Brain microvascular endothelial cell (primary cell): ENCODE measurements around the gene SUCLG2.
"Not testable (repeated sequence)": the region's sequence is repeated elsewhere in the genome, so short reads cannot be mapped to it uniquely, and the experiment has no call there.

Source experiments
- DNase-seq: peaks from one replicate; pipeline ENCODE4 v3.0.0-alpha.2; 2020
- H3K27ac ChIP-seq: fragments of 250-450 bp; sonication (Bioruptor Pico); 2 replicates; pipeline ENCODE4 v1.5.1; 2020; ENCODE audit warnings: mild to moderate bottlenecking, moderate library complexity
- H3K27me3 ChIP-seq: fragments of 250-450 bp; sonication (Bioruptor Pico); replicated peaks from 2 replicates; pipeline ENCODE4 v1.5.1; 2020; ENCODE audit warnings: mild to moderate bottlenecking
- H3K36me3 ChIP-seq: fragments of 250-450 bp; sonication (Bioruptor Pico); replicated peaks from 2 replicates; pipeline ENCODE4 v1.5.1; 2020; ENCODE audit warnings: mild to moderate bottlenecking
- H3K4me3 ChIP-seq: 2 replicates; pipeline ENCODE4 v1.5.1; 2011; ENCODE audit warnings: low read depth, mild to moderate bottlenecking, control low read depth, low read length, moderate library complexity
- CTCF ChIP-seq: IDR thresholded peaks from 2 replicates; pipeline ENCODE4 v1.5.1; 2011; ENCODE audit warnings: low read depth, mild to moderate bottlenecking, moderate library complexity, low read length, control low read depth, inconsistent platforms; ENCODE audit errors: missing control alignments
- in situ Hi-C: cut with HindIII; loops from 2 replicates; pipeline ENCODE4 v1.10.0; 2017; ENCODE audit warnings: low sequenced_read_pairs, low pct_ligation_motif_present

SUCLG2 gene

DNA sequence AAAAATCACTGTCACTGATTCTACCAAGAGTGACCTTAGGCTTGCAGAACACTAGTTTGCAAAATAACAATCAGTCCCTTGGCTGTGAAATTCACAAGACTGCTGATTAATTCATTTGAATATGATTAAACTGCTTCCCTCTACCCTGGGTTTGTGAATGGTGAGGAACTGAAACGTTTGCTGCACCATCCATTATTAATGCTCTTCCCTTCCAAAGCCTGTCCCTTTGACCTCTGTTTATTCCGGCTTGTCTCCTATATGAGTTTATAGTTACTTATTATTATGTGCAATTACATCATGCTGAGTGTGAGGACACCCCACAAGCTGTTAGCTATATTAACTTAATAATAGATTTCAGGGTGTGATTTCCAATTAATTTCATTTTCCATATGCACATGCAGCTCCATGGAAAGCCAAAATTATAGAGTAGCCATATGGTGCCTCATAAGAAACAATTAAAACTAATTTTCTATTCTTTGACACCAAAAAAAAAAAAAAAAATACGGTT, 96.5 kb downstream of the SUCLG2 start:
- Histone ChIP-seq H3K27me3 (no peaks in the 10 kb centered on the region), H3K4me3 (no peak overlapping the region), H3K36me3 (no peaks in the 10 kb centered on the region), H3K27ac (no peak overlapping the region)
- DNase-seq = no peak
- TF ChIP-seq CTCF = no peak
- in situ Hi-C loops = no loop called here

DNA sequence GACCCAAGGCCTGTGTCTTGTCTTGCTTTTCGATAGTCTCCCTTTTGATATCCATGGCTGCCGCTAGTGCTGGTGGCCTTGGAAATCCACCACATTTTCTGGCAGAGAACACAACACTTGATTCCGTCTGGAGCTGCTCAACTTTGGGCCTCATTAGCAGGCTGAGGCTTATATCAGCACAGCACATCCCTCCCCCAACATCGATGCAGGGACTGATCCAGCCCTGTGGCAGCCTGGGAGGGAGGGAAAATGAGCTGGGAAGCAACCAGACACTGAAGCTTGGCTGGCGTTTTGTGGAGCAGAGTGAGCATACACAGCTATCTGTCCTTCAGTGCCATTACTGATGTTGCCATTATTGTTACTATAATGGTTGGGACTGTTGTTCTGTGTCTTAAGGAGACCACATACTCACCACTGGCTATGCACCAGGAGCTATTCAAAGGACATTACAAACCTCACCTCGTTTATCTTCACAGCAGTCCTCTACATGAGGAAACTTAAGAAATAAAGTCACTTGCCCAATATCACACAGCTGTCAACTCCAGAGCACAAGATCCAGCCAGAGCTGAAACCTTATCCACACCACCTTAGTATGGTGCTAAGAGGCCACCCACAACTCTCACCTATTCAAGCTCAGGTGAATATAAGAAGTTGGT, 102.9 kb downstream of the SUCLG2 start:
- no peak overlapping the region for H3K4me3 ChIP-seq
- in situ Hi-C loops = no loop called here
- no peaks in the 10 kb centered on the region for H3K36me3 ChIP-seq
- H3K27ac ChIP-seq = no peak overlapping the region
- no peaks in the 10 kb centered on the region for H3K27me3 ChIP-seq
- no peak for DNase-seq
- TF ChIP-seq CTCF = no peak

GRCh38 chr3:67550541-67550940, 103.9 kb downstream of the SUCLG2 start:
- in situ Hi-C loops = no loop called here
- no peaks in the 10 kb centered on the region for H3K36me3 ChIP-seq
- no peak overlapping the region for H3K27ac ChIP-seq
- no peaks in the 10 kb centered on the region for H3K27me3 ChIP-seq
- no peak overlapping the region for H3K4me3 ChIP-seq
- TF ChIP-seq CTCF = no peak
- DNase-seq = no peak

- H3K27ac ChIP-seq, H3K27me3 ChIP-seq, in situ Hi-C loops, H3K36me3 ChIP-seq, H3K4me3 ChIP-seq, DNase-seq: not testable (repeated sequence)
Observed at GRCh38 chr3:67542502-67543250, 111.7 kb downstream of the SUCLG2 start.

DNA sequence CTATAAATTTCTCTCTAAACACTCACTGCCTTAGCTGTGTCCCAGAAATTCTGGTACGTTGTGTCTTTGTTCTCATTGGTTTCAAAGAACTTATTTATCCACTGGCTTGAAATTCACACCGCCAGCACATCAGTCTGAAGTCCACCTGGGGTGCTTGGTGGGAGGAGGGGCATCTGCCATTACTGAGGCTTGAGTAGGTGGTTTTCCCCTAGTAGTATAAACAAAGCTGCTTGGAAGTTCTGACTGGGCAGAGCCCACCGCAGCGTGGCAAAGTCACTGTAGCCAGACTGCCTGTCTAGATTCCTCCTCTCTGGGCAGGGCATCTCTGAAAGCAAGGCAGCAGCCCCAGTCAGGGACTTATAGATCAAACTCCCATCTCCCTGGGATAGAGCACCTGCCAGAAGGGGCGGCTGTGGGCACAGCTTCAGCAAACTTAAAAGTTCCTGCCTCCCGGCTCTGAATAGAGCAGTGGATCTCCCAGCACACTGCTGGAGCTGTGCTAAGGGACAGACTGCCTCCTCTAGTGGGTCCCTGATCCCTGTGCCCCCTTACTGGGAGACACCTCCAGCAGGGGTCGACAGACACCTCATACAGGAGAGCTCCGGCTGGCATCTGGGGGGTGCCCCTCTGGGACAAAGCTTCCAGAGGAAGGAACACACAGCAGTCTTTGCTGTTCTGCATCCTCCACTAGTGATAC, 114.1 kb downstream of the SUCLG2 start:
- Histone ChIP-seq H3K36me3 (no peaks in the 10 kb centered on the region), H3K4me3 (no peak overlapping the region), H3K27me3 (no peaks in the 10 kb centered on the region), H3K27ac (no peak overlapping the region)
- in situ Hi-C loops = no loop called here
- no peak for TF ChIP-seq CTCF
- DNase-seq = no peak

DNA sequence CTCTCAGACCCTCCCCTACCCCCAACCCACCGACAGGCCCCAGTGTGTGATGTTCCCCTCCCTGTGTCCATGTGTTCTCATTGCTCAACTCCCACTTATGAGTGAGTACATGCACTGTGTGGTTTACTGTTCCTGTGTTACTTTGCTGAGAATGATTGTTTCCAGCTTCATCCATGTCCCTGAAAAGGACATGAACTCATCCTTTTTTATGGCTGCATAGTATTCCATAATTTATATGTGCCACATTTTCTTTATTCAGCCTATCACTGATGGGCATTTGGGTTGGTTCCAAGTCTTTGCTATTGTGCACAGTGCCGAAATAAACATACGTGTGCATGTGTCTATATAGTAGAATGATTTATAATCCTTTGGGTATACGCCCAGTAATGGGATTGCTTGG, 117.2 kb downstream of the SUCLG2 start:
- in situ Hi-C loops, DNase-seq: not testable (repeated sequence)

More for the DNA sequence above, 117.2 kb downstream of the SUCLG2 start:
- not testable (repeated sequence) for H3K36me3 ChIP-seq, H3K4me3 ChIP-seq, H3K27ac ChIP-seq, H3K27me3 ChIP-seq
